GM21528 (cell line): Measurements from ENCODE around the gene CHD5.
"Not testable (repeated sequence)": the region's sequence is repeated elsewhere in the genome, so short reads cannot be mapped to it uniquely, and the experiment has no call there.

Experiments used
- ATAC-seq: cut with Tn5 transposase; IDR thresholded peaks from one replicate; pipeline ENCODE4 v1.9.1; 2021; ENCODE audit warnings: mild to moderate bottlenecking, moderate library complexity; ENCODE audit not compliant: unreplicated experiment, low FRiP score

CHD5 gene

DNA sequence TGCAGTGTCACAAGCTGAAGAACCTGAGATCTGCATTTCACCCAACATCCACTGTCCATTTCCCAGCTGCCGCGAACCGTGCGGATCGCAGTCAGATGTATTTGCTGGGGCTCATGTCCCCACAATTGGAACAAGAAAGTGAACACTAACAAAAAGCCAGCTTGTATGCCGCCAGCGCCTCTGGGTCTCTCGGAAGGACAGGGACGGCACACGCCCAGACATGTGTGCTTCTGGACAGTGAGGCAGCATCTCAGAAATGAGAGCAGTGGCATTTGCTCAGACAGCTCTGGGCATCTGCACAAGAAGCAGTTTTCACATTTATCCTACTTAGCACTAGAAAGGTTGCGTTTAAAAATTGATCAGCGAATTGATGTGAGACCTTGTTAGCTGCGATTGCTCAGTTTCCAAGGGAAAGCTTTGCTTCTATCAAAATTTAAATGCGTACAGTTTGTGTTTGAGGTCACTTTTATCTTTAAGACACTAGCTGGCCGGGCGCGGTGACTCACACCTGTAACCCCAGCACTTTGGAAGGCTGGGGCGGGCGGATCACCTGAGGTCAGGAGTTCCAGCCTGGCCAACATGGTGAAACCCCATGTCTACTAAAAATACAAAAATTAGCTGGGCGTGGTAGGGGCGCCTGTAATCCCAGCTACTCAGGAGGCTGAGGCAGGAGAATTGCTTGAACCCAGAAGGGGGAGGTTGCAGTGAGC, 105.8 kb downstream of the CHD5 start:
- ATAC-seq, result no peak

DNA sequence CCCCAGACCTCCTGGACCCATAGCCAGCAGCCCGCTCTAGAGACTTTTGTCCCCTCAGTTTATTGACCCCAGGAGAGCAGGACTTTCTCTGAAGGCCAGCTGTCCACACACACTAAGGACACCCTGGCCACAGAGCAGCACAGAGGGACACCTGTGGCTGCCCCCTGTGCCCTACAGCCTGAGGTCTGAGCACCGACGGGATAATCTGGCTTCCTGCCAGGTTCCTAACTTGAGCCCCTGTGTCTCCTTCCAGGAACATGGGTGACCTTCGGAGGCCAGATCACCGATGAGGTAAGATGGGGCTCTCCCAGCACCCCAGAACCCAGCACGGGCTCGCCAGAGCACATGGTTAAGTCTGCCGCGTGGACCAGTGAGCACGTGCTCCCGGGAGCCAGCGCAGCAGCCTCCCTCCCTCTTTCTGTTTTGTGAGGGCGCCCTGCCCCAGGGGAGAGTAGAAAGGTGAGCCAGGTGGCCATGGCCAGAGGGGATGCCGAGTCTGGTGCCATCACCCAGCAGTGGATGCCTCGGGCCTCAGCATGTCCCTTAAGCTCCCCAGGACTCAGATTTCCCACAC, 106.6 kb downstream of the CHD5 start:
- no peak for ATAC-seq

GRCh38 chr1:6072774-6073479, 107.2 kb downstream of the CHD5 start:
- no peak for ATAC-seq

GRCh38 chr1:6071219-6071618, 108.9 kb downstream of the CHD5 start:
- no peak for ATAC-seq

GRCh38 chr1:6070450-6070974, 109.6 kb downstream of the CHD5 start:
- no peak for ATAC-seq

DNA sequence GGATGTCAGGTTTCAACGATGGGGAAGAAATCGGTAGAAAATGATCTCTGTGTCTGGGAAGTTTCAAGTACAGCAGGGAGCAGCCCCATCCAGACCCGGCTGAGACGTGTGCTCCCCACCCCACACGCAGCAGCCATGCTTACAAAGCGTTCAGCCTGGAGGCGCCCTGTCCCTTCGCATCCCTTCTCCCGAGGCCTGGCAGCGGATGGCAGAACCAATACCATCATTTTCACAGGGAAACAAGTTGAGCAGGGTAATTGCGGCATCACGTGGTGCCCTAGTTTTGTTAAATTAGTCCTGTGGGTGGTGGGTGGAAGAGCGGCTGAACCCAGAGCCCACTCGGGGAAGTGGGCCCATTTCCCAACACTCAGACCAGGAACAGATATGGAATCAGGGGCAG, 110.5 kb downstream of the CHD5 start:
- no peak for ATAC-seq

DNA sequence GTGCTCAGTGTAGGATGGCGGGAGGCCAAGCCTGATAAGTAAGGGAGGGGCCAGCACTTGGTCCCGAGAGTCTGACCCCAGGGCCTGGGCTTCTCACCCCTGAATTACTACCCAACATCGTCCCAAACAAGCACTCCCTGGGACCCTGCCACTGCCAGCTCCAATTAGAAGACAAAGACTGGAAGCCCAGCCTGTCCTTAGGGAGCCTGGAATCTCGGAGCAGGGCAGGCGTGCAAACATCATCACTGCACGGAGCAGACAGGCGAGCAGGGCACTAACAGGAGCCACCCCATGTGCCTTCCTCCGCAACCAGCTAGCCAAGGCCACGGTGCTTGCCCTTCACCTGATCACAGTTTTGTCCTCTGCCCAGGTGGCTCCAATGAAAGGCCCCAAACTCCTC, 111.2 kb downstream of the CHD5 start:
- no peak for ATAC-seq

DNA sequence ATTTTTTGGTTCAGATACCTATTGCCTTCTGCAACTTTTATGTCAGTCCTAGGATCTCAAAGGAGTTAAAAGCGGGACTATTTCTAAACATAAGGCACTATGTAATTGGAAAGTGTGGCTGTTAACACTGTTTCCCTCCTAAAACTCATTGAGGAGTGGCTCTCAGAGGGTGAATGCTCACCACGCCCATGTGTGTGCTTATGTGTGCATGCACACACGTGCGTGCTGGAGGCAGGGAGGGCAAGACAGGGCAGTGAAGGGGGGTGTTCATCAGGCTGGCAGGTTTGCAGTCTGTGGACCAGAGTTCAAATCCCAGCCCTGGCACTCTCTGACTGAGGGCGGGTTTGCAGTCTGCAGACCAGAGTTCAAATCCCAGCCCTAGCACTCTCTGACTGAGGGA, 112.0 kb downstream of the CHD5 start:
- no peak for ATAC-seq

DNA sequence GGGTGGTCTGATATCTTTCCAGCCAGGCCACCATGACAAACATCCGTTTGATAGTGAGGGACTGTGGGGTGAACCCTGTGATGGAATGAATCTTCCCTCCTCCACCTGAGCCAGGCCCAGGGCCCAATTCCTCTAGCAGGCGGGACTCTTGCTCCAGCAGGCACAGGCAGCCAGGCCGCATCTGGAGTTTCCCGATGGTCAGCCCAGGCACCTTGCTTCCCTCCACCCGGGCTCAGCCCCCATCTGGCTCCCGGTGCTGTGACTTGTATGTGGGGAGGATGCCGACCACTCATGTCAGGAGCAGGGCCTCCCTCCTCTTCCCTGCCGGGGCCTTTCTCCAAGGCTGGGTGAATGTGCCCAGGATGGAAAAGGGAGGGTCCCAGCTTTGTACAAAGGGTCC, 113.4 kb downstream of the CHD5 start:
- ATAC-seq, result no peak

DNA sequence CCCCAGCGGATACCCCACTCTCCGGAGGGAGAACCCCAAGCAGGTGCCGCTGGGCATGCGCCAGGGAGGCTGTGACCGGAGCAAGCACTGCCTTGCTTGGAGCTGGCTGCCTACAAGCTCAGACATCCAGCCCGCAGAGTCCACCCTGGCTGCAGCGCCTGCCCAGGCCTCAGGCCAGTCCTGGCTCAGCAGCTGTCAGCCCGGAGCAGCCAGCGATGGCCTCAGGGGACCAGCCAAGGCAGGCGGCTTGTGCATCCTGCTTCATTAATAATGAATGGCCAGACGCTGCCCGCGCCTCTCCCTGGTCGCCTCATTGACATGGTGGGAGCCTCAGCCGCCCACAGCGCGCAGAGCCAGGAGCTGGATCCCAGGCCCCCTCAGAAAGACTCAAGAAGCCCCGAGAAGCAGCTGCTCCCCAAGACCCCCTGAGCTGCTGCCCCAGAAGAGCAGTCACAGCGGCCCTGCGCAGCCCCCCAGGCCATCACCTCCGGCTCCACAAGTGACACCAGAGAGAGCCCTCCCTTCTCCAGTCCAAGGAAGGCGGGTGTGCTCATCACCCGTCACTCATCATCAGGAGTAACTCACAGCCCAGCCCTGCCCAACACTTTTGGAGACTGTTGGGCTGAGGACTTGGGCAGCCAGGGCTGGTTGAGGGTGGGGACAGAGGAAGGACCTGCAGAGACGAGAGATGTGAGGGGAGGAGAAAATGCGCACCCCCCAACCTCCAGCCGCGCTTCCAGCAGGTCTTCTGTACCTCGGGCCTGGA, 114.8 kb downstream of the CHD5 start:
- ATAC-seq, result no peak

- not testable (repeated sequence) for ATAC-seq
Measured at GRCh38 chr1:6063532-6064053, 116.5 kb downstream of the CHD5 start.

GRCh38 chr1:6062670-6063069, 117.5 kb downstream of the CHD5 start:
- ATAC-seq, result no peak

DNA sequence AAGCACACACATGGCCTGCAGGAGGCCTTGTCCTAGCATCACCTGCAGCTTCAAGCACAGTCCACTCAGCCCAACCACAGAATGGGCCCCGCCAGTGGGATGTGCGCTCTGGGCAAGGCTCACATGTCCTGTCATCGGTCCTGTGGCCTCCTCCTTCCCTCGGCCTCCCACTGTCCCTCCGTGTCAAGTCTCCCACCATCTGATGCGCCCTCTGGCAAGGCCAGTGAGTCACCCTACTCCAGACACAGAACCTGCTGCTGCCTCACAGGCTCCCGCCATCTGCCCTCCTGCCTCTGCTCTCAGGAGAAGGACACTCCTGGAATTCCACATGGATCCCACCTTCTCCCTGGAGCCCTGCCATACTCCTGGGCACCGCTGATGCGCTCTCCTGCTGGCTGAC, 120.3 kb downstream of the CHD5 start:
- ATAC-seq, result no peak

DNA sequence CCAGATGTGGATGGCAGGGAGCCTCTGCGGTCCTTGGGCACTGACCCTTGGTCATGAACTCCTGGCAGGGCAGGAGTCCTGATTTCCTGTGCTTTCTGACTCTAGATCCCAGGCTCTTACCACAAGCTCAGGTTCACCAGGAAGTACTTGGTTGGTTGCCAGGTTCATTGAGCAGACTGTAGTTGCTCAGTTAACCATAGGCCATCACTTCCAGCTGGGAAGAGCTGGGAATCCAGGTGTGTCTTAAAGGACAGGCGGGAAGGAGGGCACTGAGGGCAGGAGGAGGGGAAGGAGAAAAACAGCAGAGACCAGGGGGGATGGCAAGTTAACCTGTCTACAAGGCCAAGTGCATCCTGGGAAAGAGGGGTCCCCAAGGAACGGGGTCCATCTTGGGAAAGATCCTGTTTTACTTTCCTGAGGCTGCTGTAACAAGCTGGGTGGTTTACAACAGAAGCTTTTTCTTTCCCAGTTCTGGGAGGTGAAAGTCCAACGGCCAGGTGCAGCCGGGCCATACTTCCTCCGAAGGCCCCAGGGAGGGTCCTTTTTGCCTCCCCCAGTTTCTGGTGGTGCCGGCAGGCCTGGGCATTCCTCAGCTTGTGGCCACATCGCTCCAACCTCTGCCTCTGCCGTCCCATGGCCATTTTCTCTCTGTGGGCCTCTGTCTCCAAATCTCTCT, 122.8 kb downstream of the CHD5 start:
- ATAC-seq, result no peak

DNA sequence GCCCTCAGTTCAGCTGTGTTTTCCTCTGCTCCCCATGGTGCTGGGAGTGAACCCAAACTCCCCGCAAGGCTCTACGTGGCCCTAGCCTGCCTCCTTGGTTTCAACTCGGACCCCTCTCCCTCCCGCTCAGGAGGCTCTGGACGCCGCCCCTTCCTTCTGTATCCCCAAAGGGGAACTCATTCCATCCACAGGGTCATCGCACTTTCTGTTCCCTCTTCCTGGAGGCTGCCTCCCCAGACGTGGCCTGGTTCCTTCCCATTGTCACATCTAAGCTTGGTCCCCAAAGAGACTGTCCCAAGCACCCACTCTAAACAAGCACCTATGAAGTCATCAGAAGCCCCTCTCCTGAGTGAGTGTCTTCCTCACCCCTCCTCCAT, 123.6 kb downstream of the CHD5 start:
- ATAC-seq, result no peak

GRCh38 chr1:6054596-6054995, 125.5 kb downstream of the CHD5 start:
- ATAC-seq, result no peak

- no peak for ATAC-seq
Measured at GRCh38 chr1:6053206-6053546, 126.9 kb downstream of the CHD5 start.

- ATAC-seq, result no peak
Measured at GRCh38 chr1:6052543-6053205, 127.4 kb downstream of the CHD5 start.
